Stimulated activated naive B cell treated with anti-CD40 and anti-IgM and Interleukin-4, amounts not matched to agents 10 μg/mL and 1 μg/mL and 100 μg/mL, for 72 hours (primary cell): ENCODE measurements around the gene CHST4.
"Not testable (repeated sequence)": the region's sequence is repeated elsewhere in the genome, so short reads cannot be mapped to it uniquely, and the experiment has no call there.

ENCODE experiments used
- ATAC-seq, 2 donors: fragments of 150-1000 bp; cut with Tn5 transposase; replicated peaks; 2 replicates each; pipeline ENCODE4 v1.10.0; 2021; ENCODE audit warnings: moderate library complexity in 1 of 2
- DNase-seq: peaks from one replicate; pipeline ENCODE4 v3.0.0; 2021
- H3K27ac Mint-ChIP-seq: one replicate; pipeline ENCODE4 v1.8.0; 2022; ENCODE audit warnings: mild to moderate bottlenecking, mixed read lengths
- H3K27me3 Mint-ChIP-seq, 2 donors: one replicate each; pipeline ENCODE4 v1.8.0; 2022; ENCODE audit warnings: mixed read lengths in 2 of 2
- H3K36me3 Mint-ChIP-seq, 2 donors: one replicate each; pipeline ENCODE4 v1.8.0; 2022; ENCODE audit warnings: mixed read lengths in 2 of 2, mild to moderate bottlenecking in 1 of 2
- H3K4me1 Mint-ChIP-seq, 2 donors: one replicate each; pipeline ENCODE4 v1.8.0; 2022; ENCODE audit warnings: mixed read lengths in 2 of 2, mild to moderate bottlenecking in 1 of 2
- H3K4me3 Mint-ChIP-seq, 2 donors: one replicate each; pipeline ENCODE4 v1.8.0; 2022; ENCODE audit warnings: mild to moderate bottlenecking in 2 of 2, mixed read lengths in 2 of 2, moderate library complexity in 1 of 2
- H3K9me3 Mint-ChIP-seq, 2 donors: one replicate each; pipeline ENCODE4 v1.8.0; 2022; ENCODE audit warnings: mixed read lengths in 2 of 2, mild to moderate bottlenecking in 1 of 2

The CHST4 gene

DNA sequence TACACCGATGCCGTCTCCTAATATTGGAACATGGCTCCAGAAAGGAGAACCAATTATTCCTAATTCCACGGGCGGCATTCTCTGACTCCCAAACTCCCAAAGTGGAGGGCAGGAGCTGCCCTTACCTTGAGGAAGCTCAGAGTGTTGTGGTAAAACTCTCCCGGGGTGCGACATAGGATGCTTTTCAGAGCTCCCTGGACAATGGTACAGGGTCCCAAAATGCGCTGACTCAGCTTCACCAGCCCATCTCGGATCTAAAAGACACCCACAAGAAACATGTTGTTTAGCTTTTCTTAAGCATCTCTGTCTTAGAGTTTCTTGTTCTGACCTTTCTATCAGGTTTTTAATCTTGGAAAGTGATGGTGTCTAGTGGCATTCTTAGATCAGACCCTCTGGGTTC, 43.9 kb downstream of the CHST4 start:
- H3K4me1 Mint-ChIP-seq, result peaks cover 17 to 30% of the 10 kb centered on the region in 2 donors
- no peaks in the 10 kb centered on the region for H3K9me3 Mint-ChIP-seq
- no peak overlapping the region for H3K27ac Mint-ChIP-seq
- DNase-seq (no peak), ATAC-seq (no peak)
- H3K36me3 Mint-ChIP-seq, result no peaks in the 10 kb centered on the region
- H3K4me3 Mint-ChIP-seq, result no peak overlapping the region
- H3K27me3 Mint-ChIP-seq, result no peaks in the 10 kb centered on the region

DNA sequence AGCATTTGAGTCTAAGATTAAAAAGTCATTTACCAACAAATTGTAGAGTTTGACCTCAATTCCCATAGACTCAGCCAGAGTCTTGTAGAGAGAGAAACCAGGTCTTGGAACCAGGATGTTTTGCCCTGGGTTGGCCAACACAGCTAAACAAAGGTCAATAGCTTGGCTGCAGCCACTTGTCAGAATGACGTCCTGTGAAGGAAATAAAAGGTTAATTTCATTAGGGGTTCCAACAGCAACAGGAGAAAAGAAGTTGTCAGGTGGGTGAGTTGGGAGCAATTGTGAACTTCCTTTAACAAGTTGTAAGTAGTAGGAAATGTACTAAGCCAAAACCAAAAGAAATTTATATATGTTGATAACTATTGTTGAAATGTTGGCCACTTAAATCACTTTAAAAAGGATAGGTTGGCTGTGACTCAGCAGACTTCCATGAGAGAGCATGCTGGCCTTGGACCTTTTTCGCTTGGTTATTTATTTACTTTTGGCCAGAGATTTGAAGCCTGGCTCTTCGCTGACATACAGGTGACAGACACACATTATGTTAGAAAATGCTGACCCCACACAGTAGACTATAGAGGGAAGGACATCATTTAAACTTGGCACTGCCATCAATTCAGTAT, 46.4 kb downstream of the CHST4 start:
- Mint-ChIP-seq H3K4me1 (peaks cover 1 to 8% of the 10 kb centered on the region in 2 donors), H3K36me3 (no peaks in the 10 kb centered on the region), H3K9me3 (no peaks in the 10 kb centered on the region), H3K4me3 (no peak overlapping the region), H3K27me3 (no peaks in the 10 kb centered on the region), H3K27ac (no peak overlapping the region)
- ATAC-seq, result no peak
- DNase-seq, result no peak

DNA sequence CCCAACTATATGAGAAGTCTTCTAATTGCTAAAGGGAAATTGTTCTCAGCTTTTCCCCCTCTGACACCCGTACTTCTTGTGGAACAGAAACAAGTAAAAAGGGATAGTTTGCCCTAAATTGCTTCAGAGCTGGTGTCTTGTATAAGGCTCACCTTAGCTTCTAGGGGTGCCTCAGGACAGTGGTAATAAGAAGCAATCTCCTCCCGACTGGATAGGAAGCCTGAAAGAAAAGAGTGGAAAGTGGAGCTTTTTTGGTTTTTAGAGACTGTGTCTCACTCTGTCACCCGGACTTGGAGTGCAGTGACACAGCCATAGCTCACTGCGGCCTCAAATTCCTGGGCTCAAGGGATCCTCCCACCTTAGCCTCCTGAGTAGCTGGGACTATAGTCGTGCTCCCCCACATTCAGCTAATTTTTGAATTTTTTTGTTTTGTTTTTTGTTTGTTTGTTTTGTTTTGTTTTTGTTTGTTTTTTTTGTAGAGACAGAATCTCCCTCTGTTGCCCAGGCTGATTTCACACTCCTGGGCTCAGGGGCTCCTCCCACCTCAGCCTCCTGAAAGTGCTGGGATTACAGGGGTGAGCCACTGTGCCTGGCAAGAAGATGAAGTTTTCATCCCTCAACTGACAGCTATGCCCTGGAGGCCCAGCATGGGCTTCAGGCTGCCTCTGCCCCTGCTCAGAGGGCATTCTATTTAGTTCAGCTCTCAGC, 47.3 kb downstream of the CHST4 start:
- H3K9me3 Mint-ChIP-seq, result no peaks in the 10 kb centered on the region
- H3K36me3 Mint-ChIP-seq, result no peaks in the 10 kb centered on the region
- no peak overlapping the region for H3K4me3 Mint-ChIP-seq
- H3K27me3 Mint-ChIP-seq, result no peaks in the 10 kb centered on the region
- peaks cover 0 to 1% of the 10 kb centered on the region in 2 donors for H3K4me1 Mint-ChIP-seq
- DNase-seq (no peak), ATAC-seq (no peak)
- H3K27ac Mint-ChIP-seq, result no peak overlapping the region

DNA sequence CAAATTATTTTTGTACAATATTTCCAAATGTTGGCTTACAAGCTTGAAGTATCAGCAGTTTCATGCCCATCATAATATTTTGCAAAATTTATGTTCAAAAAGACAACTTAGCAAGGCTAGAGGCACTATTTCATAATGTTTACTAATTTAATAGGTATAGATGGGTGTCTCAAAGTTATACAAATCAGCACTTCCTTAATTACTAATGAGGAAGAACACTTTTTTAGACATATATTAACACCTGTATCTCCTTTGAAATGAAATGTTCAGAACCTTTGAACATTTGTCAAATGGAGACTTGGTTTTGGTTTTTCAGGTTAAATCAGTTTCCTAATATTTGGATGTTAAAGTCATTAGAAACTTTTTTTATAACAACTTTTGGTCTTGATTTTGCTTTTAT, 48.5 kb downstream of the CHST4 start:
- no peak overlapping the region for H3K27ac Mint-ChIP-seq
- H3K36me3 Mint-ChIP-seq, result no peaks in the 10 kb centered on the region
- no peaks in the 10 kb centered on the region for H3K4me1 Mint-ChIP-seq
- no peaks in the 10 kb centered on the region for H3K9me3 Mint-ChIP-seq
- no peak for ATAC-seq
- no peak overlapping the region for H3K4me3 Mint-ChIP-seq
- DNase-seq, result no peak
- no peaks in the 10 kb centered on the region for H3K27me3 Mint-ChIP-seq

DNA sequence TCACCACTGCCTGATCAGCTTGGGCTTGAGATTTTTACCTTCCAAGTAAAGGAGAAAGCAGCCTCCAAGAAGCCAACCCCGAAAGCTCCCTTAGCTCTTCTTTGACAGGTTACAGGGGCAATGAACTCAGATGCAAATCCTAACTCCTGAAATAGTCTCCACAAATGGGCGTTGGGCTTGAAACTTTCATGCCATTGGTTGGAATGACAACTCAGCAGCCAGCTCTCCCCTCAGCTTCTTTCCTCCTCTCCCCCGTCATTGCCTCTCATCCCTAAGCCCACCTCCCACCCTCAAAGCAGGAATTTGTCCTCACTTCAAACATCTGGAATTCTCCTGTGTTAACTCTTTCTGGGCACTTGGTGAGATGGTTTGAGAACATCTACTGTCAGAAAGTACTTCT, 50.7 kb downstream of the CHST4 start, which contains the start of gene TAT:
Gene TAT, minus strand, starts transcription at position 122 of the 400 bp plus-strand sequence. CDS start 677 bp downstream, outside the sequence.
- Mint-ChIP-seq H3K36me3 (no peaks in the 10 kb centered on the region), H3K27ac (no peak within 1 kb of the TSS), H3K4me3 (no peak within 1 kb of the TSS), H3K9me3 (no peaks in the 10 kb centered on the region), H3K27me3 (no peaks in the 10 kb centered on the region), H3K4me1 (peaks cover 0 to 3% of the 10 kb centered on the region in 2 donors)
- no peak for ATAC-seq
- DNase-seq, result no peak

DNA sequence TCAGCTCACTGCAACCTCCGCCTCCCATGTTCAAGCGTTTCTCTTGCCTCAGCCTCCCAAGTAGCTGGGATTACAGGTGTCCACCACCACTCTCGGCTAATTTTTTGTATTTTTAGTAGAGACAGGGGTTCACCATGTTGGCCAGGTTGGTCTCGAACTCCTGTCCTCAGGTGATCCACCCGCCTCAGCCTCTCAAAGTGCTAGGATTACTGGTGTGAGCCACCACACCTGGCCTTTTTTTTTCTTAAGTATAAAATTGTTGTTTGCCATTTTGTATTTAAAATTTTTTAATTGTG, 56.3 kb downstream of the CHST4 start:
- H3K36me3 Mint-ChIP-seq, H3K4me3 Mint-ChIP-seq, ATAC-seq, H3K27ac Mint-ChIP-seq, DNase-seq, H3K27me3 Mint-ChIP-seq, H3K9me3 Mint-ChIP-seq: not testable (repeated sequence)
- H3K4me1 Mint-ChIP-seq, result peaks cover 7 to 17% of the 10 kb centered on the region in 2 donors

DNA sequence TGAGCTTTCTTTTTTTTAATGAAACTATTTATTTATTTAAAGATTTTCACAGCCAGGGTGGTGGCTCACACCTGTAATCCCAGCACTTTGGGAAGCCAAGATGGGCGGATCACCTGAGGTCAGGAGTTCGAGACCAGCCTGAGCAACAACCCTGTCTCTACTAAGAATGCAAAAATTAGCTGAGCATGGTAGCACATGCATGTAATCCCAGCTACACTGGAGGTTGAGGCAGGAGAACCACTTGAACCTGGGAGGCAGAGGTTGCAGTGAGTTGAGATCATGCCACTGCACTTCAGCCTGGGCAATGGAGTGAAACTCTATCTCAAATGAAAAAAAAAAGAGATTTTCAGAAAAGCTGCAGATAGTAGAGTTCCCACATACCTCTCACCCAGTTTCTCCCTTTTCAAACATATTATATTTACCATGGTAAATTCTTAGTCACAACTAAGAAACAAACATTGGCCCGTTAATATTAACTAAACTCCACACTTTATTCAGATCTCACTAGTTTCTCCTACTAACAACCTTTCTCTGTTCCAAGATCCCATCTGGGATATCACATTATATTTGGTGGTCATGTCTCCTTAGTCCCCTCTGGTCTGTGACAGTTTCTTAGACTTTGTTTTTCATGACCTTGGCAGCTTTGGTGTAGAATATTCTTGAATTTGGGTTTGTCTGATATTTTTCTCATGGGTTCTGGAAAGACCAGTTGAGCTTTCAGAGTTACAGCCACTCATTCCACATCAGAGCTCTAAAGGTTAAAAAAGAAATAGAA, 58.5 kb downstream of the CHST4 start:
- H3K4me3 Mint-ChIP-seq, result no peak overlapping the region
- H3K27me3 Mint-ChIP-seq, result peaks cover 0 to 11% of the 10 kb centered on the region in 2 donors
- H3K36me3 Mint-ChIP-seq, result no peaks in the 10 kb centered on the region
- no peaks in the 10 kb centered on the region for H3K9me3 Mint-ChIP-seq
- DNase-seq (no peak), ATAC-seq (no peak)
- no peak overlapping the region for H3K27ac Mint-ChIP-seq
- H3K4me1 Mint-ChIP-seq, result peaks cover 10 to 21% of the 10 kb centered on the region in 2 donors

DNA sequence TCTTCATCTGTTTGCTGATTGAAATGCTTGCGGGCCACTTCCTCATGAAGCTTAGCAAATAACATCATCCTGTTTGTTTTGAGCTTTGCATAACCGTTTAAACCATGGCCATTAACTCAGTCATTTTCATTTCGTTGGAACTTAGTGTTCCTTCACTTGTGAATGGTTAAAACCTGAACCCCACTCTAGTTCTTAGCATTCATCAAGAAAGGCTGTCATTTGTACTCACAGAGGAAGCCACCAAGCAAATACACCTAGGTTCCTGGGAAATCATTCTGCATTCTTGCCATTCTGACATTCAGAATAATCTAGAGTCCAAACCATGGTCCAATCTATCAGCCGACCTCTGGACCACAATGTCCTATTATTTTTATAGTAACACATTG, 59.1 kb downstream of the CHST4 start:
- H3K4me1 Mint-ChIP-seq, result peaks cover 7 to 21% of the 10 kb centered on the region in 2 donors
- no peaks in the 10 kb centered on the region for H3K9me3 Mint-ChIP-seq
- H3K27me3 Mint-ChIP-seq, result peaks cover 0 to 13% of the 10 kb centered on the region in 2 donors
- DNase-seq (no peak), ATAC-seq (peak in 1 of 2 donors; percentile 27)
- H3K4me3 Mint-ChIP-seq, result no peak overlapping the region
- no peak overlapping the region for H3K27ac Mint-ChIP-seq
- no peaks in the 10 kb centered on the region for H3K36me3 Mint-ChIP-seq
